ENCODE data around the gene UNC80.

The UNC80 gene

GRCh38 chr2:209901172-209901571 lies 129.5 kb downstream of the UNC80 start:
- TF ChIP-seq, protein P1, sequence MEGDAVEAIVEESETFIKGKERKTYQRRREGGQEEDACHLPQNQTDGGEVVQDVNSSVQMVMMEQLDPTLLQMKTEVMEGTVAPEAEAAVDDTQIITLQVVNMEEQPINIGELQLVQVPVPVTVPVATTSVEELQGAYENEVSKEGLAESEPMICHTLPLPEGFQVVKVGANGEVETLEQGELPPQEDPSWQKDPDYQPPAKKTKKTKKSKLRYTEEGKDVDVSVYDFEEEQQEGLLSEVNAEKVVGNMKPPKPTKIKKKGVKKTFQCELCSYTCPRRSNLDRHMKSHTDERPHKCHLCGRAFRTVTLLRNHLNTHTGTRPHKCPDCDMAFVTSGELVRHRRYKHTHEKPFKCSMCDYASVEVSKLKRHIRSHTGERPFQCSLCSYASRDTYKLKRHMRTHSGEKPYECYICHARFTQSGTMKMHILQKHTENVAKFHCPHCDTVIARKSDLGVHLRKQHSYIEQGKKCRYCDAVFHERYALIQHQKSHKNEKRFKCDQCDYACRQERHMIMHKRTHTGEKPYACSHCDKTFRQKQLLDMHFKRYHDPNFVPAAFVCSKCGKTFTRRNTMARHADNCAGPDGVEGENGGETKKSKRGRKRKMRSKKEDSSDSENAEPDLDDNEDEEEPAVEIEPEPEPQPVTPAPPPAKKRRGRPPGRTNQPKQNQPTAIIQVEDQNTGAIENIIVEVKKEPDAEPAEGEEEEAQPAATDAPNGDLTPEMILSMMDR (IDR thresholded peaks at IDR 0.05; ENCODE audit: low read depth, low read length, missing control alignments) = no peak
- DNase-seq (ENCODE audit: low read depth) = no peak
- no peak overlapping the region for H3K4me3 ChIP-seq (ENCODE audit: low read depth, low read length)

- TF ChIP-seq, protein P1 (IDR thresholded peaks at IDR 0.05; ENCODE audit: low read depth, low read length, missing control alignments) = no peak
- H3K4me3 ChIP-seq (ENCODE audit: low read depth, low read length) = no peak overlapping the region
- no peak for DNase-seq (ENCODE audit: low read depth)
Measured at GRCh38 chr2:209905691-209906090, 134.1 kb downstream of the UNC80 start.

DNA sequence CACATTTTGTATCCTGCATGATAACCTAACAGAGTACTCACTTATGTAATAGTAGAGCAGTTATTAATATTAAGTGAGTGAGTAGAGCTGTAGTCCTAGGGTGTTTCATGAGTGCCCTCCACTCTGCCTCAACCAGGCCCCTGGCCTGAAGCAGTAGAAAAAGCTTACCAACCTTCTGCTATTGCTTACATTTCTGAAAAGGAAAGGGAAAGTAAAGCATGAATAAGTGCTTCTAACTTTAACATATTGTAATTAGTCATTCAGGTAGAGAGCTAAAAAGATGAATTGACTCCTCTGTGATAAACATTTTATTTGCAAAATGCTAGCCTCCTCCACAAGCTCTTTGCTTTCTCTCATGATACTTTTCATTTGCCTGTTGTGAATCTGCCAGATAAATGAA lies 136.1 kb downstream of the UNC80 start:
- TF ChIP-seq, protein P1 (IDR thresholded peaks at IDR 0.05; ENCODE audit: low read depth, low read length, missing control alignments) = no peak
- DNase-seq (ENCODE audit: low read depth) = no peak
- no peak overlapping the region for H3K4me3 ChIP-seq (ENCODE audit: low read depth, low read length)

GRCh38 chr2:209908511-209908910 lies 136.9 kb downstream of the UNC80 start:
- DNase-seq (ENCODE audit: low read depth) = no peak
- no peak overlapping the region for H3K4me3 ChIP-seq (ENCODE audit: low read depth, low read length)
- TF ChIP-seq, protein P1 (IDR thresholded peaks at IDR 0.05; ENCODE audit: low read depth, low read length, missing control alignments) = no peak

GRCh38 chr2:209911486-209911885 lies 139.9 kb downstream of the UNC80 start:
- H3K4me3 ChIP-seq (ENCODE audit: low read depth, low read length) = no peak overlapping the region
- TF ChIP-seq, protein P1 (IDR thresholded peaks at IDR 0.05; ENCODE audit: low read depth, low read length, missing control alignments) = no peak
- DNase-seq (ENCODE audit: low read depth) = no peak

DNA sequence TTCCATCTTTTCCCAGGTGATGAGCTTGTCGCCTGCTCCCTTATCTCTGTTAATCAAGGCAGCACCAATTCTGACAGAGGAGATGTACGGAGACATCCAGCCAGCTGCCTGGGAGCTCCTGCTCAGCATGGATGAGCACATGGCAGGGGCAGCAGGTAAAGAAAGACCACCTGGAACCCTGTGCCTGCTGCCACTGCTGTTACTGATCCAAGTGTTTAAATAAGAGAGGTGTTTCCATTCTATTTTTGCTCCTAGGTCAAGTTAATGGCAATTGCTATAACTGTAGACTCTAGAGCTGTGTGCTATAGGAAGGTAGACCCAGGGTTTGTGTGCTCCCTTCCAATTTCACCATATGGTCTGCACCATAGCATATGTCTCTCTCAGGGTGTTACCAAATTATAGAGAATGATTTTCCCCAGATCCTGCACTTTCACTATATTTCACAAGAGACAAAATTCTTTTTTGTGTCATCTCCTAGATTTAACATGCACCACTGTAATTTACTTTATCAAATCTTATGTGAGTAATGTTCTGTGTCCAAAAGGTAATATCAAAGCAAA lies 142.2 kb downstream of the UNC80 start:
- no peak for DNase-seq (ENCODE audit: low read depth)
- TF ChIP-seq, protein P1 (IDR thresholded peaks at IDR 0.05; ENCODE audit: low read depth, low read length, missing control alignments) = no peak
- H3K4me3 ChIP-seq (ENCODE audit: low read depth, low read length) = no peak overlapping the region

DNA sequence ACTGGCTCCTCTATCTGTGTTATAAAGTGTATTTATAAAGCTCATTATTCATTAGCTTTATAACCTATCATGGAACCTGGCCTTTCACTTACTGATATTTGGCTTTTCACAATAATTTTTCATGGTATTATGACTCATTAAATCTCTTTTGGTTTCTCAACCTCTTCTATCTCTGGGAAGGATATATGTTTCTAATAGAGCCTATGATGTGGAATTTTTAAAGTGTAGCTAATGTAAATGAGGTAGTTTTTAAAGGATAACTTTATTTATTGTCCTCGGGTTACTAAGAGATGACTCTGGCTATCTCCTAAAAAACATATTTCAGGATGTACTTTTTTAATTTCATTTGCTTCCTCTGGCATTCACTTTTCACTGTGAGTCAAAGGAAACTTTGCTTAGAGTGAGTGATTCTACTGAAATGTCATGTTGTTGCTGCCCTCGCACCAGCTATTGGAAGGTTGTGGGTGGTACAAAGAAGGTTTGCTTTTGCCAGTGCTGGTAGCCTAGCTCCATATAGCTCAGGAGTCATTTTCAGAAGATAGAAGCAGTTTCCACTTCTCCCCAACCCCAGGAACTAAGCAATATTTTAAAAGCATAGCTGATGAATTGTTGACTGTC lies 145.6 kb downstream of the UNC80 start:
- no peak for DNase-seq (ENCODE audit: low read depth)
- TF ChIP-seq, protein P1 (IDR thresholded peaks at IDR 0.05; ENCODE audit: low read depth, low read length, missing control alignments) = no peak
- H3K4me3 ChIP-seq (ENCODE audit: low read depth, low read length) = no peak overlapping the region

Data from GM12864 (cell line).